CD4-positive, alpha-beta memory T cell (primary cell): ENCODE results near the gene RHOF. TPM values are rescaled to one million over a fixed set of nuclear protein-coding genes. Genes with fewer than 3 reads are reported as not detected.

Experiments
- CTCF ChIA-PET: fragments of 350-600 bp; sonication (Branson Sonifier 250); formaldehyde crosslinking; loops from one replicate; lab custom pipeline; 2021; ENCODE audit warnings: inconsistent platforms; ENCODE audit not compliant: partially characterized antibody; lab: Charles Lee
- POLR2A ChIA-PET: fragments of 350-600 bp; sonication (Branson Sonifier 250); formaldehyde crosslinking; loops from one replicate; lab custom pipeline; 2021; ENCODE audit not compliant: partially characterized antibody; lab: Charles Lee
- DNase-seq, 5 donors: peaks; one replicate each; pipeline versions ENCODE4 v3.0.0 to v3.0.0-alpha.2; 2020 to 2022; ENCODE audit warnings: mixed read lengths in 1 of 5
- H3K27ac ChIP-seq: one replicate; pipeline ENCODE4 v1.7.0; 2013; ENCODE audit warnings: low read depth, low read length
- H3K27me3 ChIP-seq: 2 replicates; pipeline ENCODE4 v1.7.0; 2013; ENCODE audit warnings: mild to moderate bottlenecking, low read length, moderate library complexity; ENCODE audit not compliant: insufficient read depth
- H3K36me3 ChIP-seq: 2 replicates; pipeline ENCODE4 v1.7.0; 2013; ENCODE audit warnings: mild to moderate bottlenecking, low read length, moderate library complexity; ENCODE audit not compliant: insufficient read depth
- H3K4me1 ChIP-seq: 2 replicates; pipeline ENCODE4 v1.7.0; 2013; ENCODE audit warnings: mild to moderate bottlenecking, low read length, moderate library complexity; ENCODE audit not compliant: insufficient read depth
- H3K4me3 ChIP-seq, 2 donors: one replicate each; pipeline ENCODE4 v1.7.0; 2013; ENCODE audit warnings: low read length in 2 of 2, mild to moderate bottlenecking in 1 of 2
- H3K9me3 ChIP-seq, 2 donors: one replicate each; pipeline ENCODE4 v1.7.0; 2013; ENCODE audit warnings: low read length in 2 of 2, control low read depth in 1 of 2; ENCODE audit not compliant: control insufficient read depth in 1 of 2
- H3K27ac Mint-ChIP-seq, 7 donors: one replicate each; pipeline ENCODE4 v1.8.0; 2020 to 2021; ENCODE audit warnings: mixed read lengths in 7 of 7, mild to moderate bottlenecking in 6 of 7, inconsistent platforms in 3 of 7, moderate library complexity in 3 of 7
- H3K27me3 Mint-ChIP-seq, 2 donors: one replicate each; pipeline ENCODE4 v1.8.0; 2020 to 2021; ENCODE audit warnings: mixed read lengths in 2 of 2
- H3K36me3 Mint-ChIP-seq, 2 donors: one replicate each; pipeline ENCODE4 v1.8.0; 2020 to 2021; ENCODE audit warnings: mixed read lengths in 2 of 2, inconsistent platforms in 1 of 2, mild to moderate bottlenecking in 1 of 2
- H3K4me1 Mint-ChIP-seq, 4 donors: one replicate each; pipeline ENCODE4 v1.8.0; 2020 to 2021; ENCODE audit warnings: mixed read lengths in 4 of 4, mild to moderate bottlenecking in 1 of 4
- H3K4me3 Mint-ChIP-seq, 8 donors: one replicate each; pipeline ENCODE4 v1.8.0; 2020 to 2021; ENCODE audit warnings: mixed read lengths in 8 of 8, mild to moderate bottlenecking in 7 of 8, moderate library complexity in 6 of 8, inconsistent platforms in 3 of 8
- H3K9me3 Mint-ChIP-seq, 8 donors: one replicate each; pipeline ENCODE4 v1.8.0; 2020 to 2021; ENCODE audit warnings: mixed read lengths in 8 of 8, mild to moderate bottlenecking in 5 of 8, inconsistent platforms in 3 of 8, moderate library complexity in 1 of 8
- intact Hi-C: fragments of 100-400 bp; cut with micrococcal nuclease; formaldehyde crosslinking; loops from one replicate; pipeline ENCODE4 v1.15.1; 2023
- polyA plus RNA-seq, 2 donors: library from polyadenylated mRNA; unstranded; fragments of 300-500 nt; fragmentation: Illumina TruSeq; gene quantifications; one replicate each; pipeline ENCODE4 v1.2.3, GENCODE V29; 2021
- total RNA-seq, 2 experiments: library from RNA; stranded (reverse); gene quantifications; one replicate each; pipeline ENCODE4 v1.2.3, GENCODE V29; 2021

RHOF gene
- total and polyA plus RNA-seq, 4 experiments from 2014 or later = 72.6 to 138 (median 121) TPM

GRCh38 chr12:121813951-121814350 lies 20.5 kb upstream of the RHOF start:
- Mint-ChIP-seq H3K9me3 (peaks cover 0 to 3% (median 0%) of the 10 kb centered on the region in 8 donors), H3K4me1 (peaks cover 22 to 46% (median 35%) of the 10 kb centered on the region in 4 donors), H3K27me3 (no peaks in the 10 kb centered on the region), H3K27ac (peak overlapping the region in 3 of 7 donors; percentile 13 to 76 (median 29)), H3K4me3 (peak overlapping the region in 1 of 8 donors; percentile 90), H3K36me3 (peaks cover 38 to 59% of the 10 kb centered on the region in 2 donors)
- Histone ChIP-seq H3K9me3 (no peaks in the 10 kb centered on the region), H3K4me3 (no peak overlapping the region), H3K36me3 (peaks cover 64% of the 10 kb centered on the region), H3K27ac (no peak overlapping the region), H3K27me3 (no peaks in the 10 kb centered on the region), H3K4me1 (peaks cover 43% of the 10 kb centered on the region)
- DNase-seq = peak in 1 of 5 donors; percentile 22
- ChIA-PET CTCF (interaction anchor here (1.0 to 16.7 kb wide), 2 partner anchors 18 to 74 kb away, joined by 3 to 918 read pairs; partner anchors contain the start of genes PSMD9 and RHOF), POLR2A (interaction anchor here (44.6 kb wide), 1 partner anchor 23 kb away, joined by 2727 read pairs; the partner anchor contains the start of genes RHOF and SETD1B)
- intact Hi-C loops = loop anchor here (2.0 kb wide), 2 partner anchors 75 to 117 kb away; partner anchors contain the start of gene PSMD9

- Mint-ChIP-seq H3K36me3 (peaks cover 38 to 62% of the 10 kb centered on the region in 2 donors), H3K27ac (peak overlapping the region; percentile 70 to 87 (median 81)), H3K27me3 (no peaks in the 10 kb centered on the region), H3K9me3 (peaks cover 0 to 3% (median 0%) of the 10 kb centered on the region in 8 donors), H3K4me3 (peak overlapping the region; percentile 80 to 90 (median 86)), H3K4me1 (peaks cover 22 to 53% (median 39%) of the 10 kb centered on the region in 4 donors)
- Histone ChIP-seq H3K27ac (no peak overlapping the region), H3K4me1 (peaks cover 46% of the 10 kb centered on the region), H3K9me3 (no peaks in the 10 kb centered on the region), H3K36me3 (peaks cover 67% of the 10 kb centered on the region), H3K27me3 (no peaks in the 10 kb centered on the region), H3K4me3 (peak overlapping the region in 1 of 2 donors; percentile 63)
- intact Hi-C loops = loop anchor here (1.0 to 2.0 kb wide), 4 partner anchors 18 to 116 kb away; partner anchors contain the start of gene PSMD9
- ChIA-PET CTCF (interaction anchor here (0.9 to 16.7 kb wide), 8 partner anchors 13 to 103 kb away, joined by 3 to 918 read pairs (median 12); partner anchors contain the start of genes PSMD9 and RHOF), POLR2A (interaction anchor here (1.2 to 44.6 kb wide), 2 partner anchors 22 to 101 kb away, joined by 5 to 2727 read pairs; partner anchors contain the start of genes RHOF, SETD1B and TMEM120B)
- DNase-seq = peak in 1 of 5 donors; percentile 37
Observed at GRCh38 chr12:121812921-121813896, 19.7 kb upstream of the RHOF start.

GRCh38 chr12:121812320-121812871 lies 18.9 kb upstream of the RHOF start:
- H3K4me3 ChIP-seq = peak overlapping the region; percentile 36 to 63
- peak overlapping the region; percentile 50 for H3K27ac ChIP-seq
- H3K9me3 Mint-ChIP-seq = peaks cover 0 to 3% (median 0%) of the 10 kb centered on the region in 8 donors
- H3K9me3 ChIP-seq = no peaks in the 10 kb centered on the region
- H3K4me3 Mint-ChIP-seq = peak overlapping the region; percentile 80 to 90 (median 86)
- DNase-seq = peak in 1 of 5 donors; percentile 46
- no peaks in the 10 kb centered on the region for H3K27me3 ChIP-seq
- intact Hi-C loops = loop anchor here (1.0 to 2.0 kb wide), 4 partner anchors 17 to 116 kb away; partner anchors contain the start of gene PSMD9
- CTCF ChIA-PET = interaction anchor here (0.7 to 16.7 kb wide), 21 partner anchors 9 to 473 kb away, joined by 3 to 918 read pairs (median 4); partner anchors contain the start of genes MLXIP, RHOF and TMEM120B
- H3K36me3 ChIP-seq = peaks cover 64% of the 10 kb centered on the region
- H3K27ac Mint-ChIP-seq = peak overlapping the region in 6 of 7 donors; percentile 64 to 83 (median 78)
- H3K4me1 ChIP-seq = peaks cover 54% of the 10 kb centered on the region
- H3K36me3 Mint-ChIP-seq = peaks cover 33 to 59% of the 10 kb centered on the region in 2 donors
- no peaks in the 10 kb centered on the region for H3K27me3 Mint-ChIP-seq
- peaks cover 23 to 60% (median 44%) of the 10 kb centered on the region in 4 donors for H3K4me1 Mint-ChIP-seq
- POLR2A ChIA-PET = interaction anchor here (0.6 to 44.6 kb wide), 6 partner anchors 15 to 100 kb away, joined by 4 to 2727 read pairs (median 6); partner anchors contain the start of genes PSMD9, RHOF, SETD1B and TMEM120B

GRCh38 chr12:121811434-121812319 lies 18.2 kb upstream of the RHOF start:
- Mint-ChIP-seq H3K4me1 (peaks cover 26 to 67% (median 49%) of the 10 kb centered on the region in 4 donors), H3K27me3 (no peaks in the 10 kb centered on the region), H3K9me3 (peaks cover 0 to 3% (median 0%) of the 10 kb centered on the region in 8 donors), H3K36me3 (peaks cover 31 to 60% of the 10 kb centered on the region in 2 donors), H3K27ac (peak overlapping the region in 6 of 7 donors; percentile 42 to 93 (median 80)), H3K4me3 (peak overlapping the region; percentile 80 to 90 (median 86))
- DNase-seq = peak; percentile 61 to 81 (median 74)
- Histone ChIP-seq H3K27ac (peak overlapping the region; percentile 50), H3K36me3 (peaks cover 57% of the 10 kb centered on the region), H3K27me3 (no peaks in the 10 kb centered on the region), H3K4me1 (peaks cover 61% of the 10 kb centered on the region), H3K4me3 (peak overlapping the region; percentile 42 to 63), H3K9me3 (no peaks in the 10 kb centered on the region)
- ChIA-PET CTCF (interaction anchor here (0.7 to 16.7 kb wide), 24 partner anchors 9 to 472 kb away, joined by 3 to 918 read pairs (median 4); partner anchors contain the start of genes MLXIP, RHOF and TMEM120B), POLR2A (interaction anchor here (0.6 to 44.6 kb wide), 8 partner anchors 13 to 99 kb away, joined by 4 to 2727 read pairs (median 6); partner anchors contain the start of genes PSMD9, RHOF, SETD1B and TMEM120B)
- intact Hi-C loops = loop anchor here (1.0 to 2.0 kb wide), 5 partner anchors 8 to 115 kb away; partner anchors contain the start of gene PSMD9

- Histone ChIP-seq H3K27ac (peak overlapping the region; percentile 50), H3K4me3 (peak overlapping the region; percentile 42 to 63), H3K4me1 (peaks cover 69% of the 10 kb centered on the region), H3K27me3 (no peaks in the 10 kb centered on the region), H3K36me3 (peaks cover 51% of the 10 kb centered on the region), H3K9me3 (no peaks in the 10 kb centered on the region)
- DNase-seq = peak in 1 of 5 donors; percentile 19
- ChIA-PET POLR2A (interaction anchor here (0.7 to 44.6 kb wide), 6 partner anchors 14 to 99 kb away, joined by 3 to 2727 read pairs (median 7); partner anchors contain the start of genes PSMD9, RHOF, SETD1B and TMEM120B), CTCF (interaction anchor here (0.7 to 16.7 kb wide), 14 partner anchors 15 to 259 kb away, joined by 3 to 918 read pairs (median 10); partner anchors contain the start of gene RHOF)
- Mint-ChIP-seq H3K9me3 (peaks cover 0 to 2% (median 0%) of the 10 kb centered on the region in 8 donors), H3K4me1 (peaks cover 27 to 74% (median 52%) of the 10 kb centered on the region in 4 donors), H3K27ac (peak overlapping the region; percentile 26 to 91 (median 81)), H3K27me3 (no peaks in the 10 kb centered on the region), H3K36me3 (peaks cover 30 to 59% of the 10 kb centered on the region in 2 donors), H3K4me3 (peak overlapping the region; percentile 68 to 88 (median 84))
- intact Hi-C loops = loop anchor here (1.0 kb wide), 1 partner anchor 8 kb away; no protein-coding TSS in a partner anchor
Observed at GRCh38 chr12:121810833-121811433, 17.4 kb upstream of the RHOF start.
